MCF 10A (cell line): Measurements from ENCODE around the gene TRERF1. TPM values are rescaled to one million over a fixed set of nuclear protein-coding genes. Genes with fewer than 3 reads are reported as not detected.

ENCODE experiments used
- BruUV-seq: library from RNA; stranded (reverse); fragments of 400-500 nt; replicated peaks from 2 replicates; lab custom pipeline; 2021; lab: Mats Ljungman, UMichigan
- CTCF ChIA-PET: fragments of 300-600 bp; sonication (Branson Sonifier 250); formaldehyde crosslinking; extraction: SDS; loops from one replicate; lab custom pipeline; 2021; ENCODE audit warnings: antibody characterized with exemption, inconsistent platforms; lab: Yijun Ruan, JAX
- POLR2A ChIA-PET: fragments of 300-600, 350-650 bp; sonication (Branson Sonifier 250); formaldehyde crosslinking; extraction: SDS; loops from one replicate; lab custom pipeline; 2020; ENCODE audit warnings: antibody characterized with exemption, inconsistent platforms; lab: Yijun Ruan, JAX
- DNase-seq: peaks from one replicate; pipeline ENCODE4 v3.0.0-alpha.2; 2018; ENCODE audit not compliant: unreplicated experiment
- H3K27ac Mint-ChIP-seq: one replicate; pipeline ENCODE4 v1.8.0; 2022; ENCODE audit warnings: mild to moderate bottlenecking, low read depth, mixed read lengths; ENCODE audit not compliant: unreplicated experiment
- H3K27me3 Mint-ChIP-seq: one replicate; pipeline ENCODE4 v1.8.0; 2022; ENCODE audit warnings: mixed read lengths; ENCODE audit not compliant: insufficient read depth, unreplicated experiment
- H3K36me3 Mint-ChIP-seq: one replicate; pipeline ENCODE4 v1.8.0; 2022; ENCODE audit warnings: mild to moderate bottlenecking, moderate library complexity, mixed read lengths; ENCODE audit not compliant: insufficient read depth, unreplicated experiment
- H3K4me1 Mint-ChIP-seq: one replicate; pipeline ENCODE4 v1.8.0; 2022; ENCODE audit warnings: mixed read lengths; ENCODE audit not compliant: insufficient read depth, unreplicated experiment
- H3K4me3 Mint-ChIP-seq: one replicate; pipeline ENCODE4 v1.8.0; 2022; ENCODE audit warnings: mild to moderate bottlenecking, moderate library complexity, mixed read lengths; ENCODE audit not compliant: unreplicated experiment
- H3K9me3 Mint-ChIP-seq: one replicate; pipeline ENCODE4 v1.8.0; 2022; ENCODE audit warnings: mixed read lengths; ENCODE audit not compliant: unreplicated experiment
- CTCF ChIP-seq: fragments of 200-600 bp; IDR thresholded peaks from one replicate; pipeline ENCODE4 v1.8.0; 2022; ENCODE audit warnings: antibody characterized with exemption, mild to moderate bottlenecking; ENCODE audit not compliant: unreplicated experiment
- intact Hi-C: fragments of 100-400 bp; cut with micrococcal nuclease; formaldehyde crosslinking; loops from 2 replicates; pipeline ENCODE4 v1.14.1; 2022
- total RNA-seq: library from RNA; stranded (reverse); gene quantifications from 2 replicates; pipeline ENCODE4 v1.2.3, GENCODE V29; 2022

Gene TRERF1
- total RNA-seq, 1 experiment from 2014 or later, result 9.4 TPM

GRCh38 chr6:42440027-42440426 is 11.7 kb downstream of the TRERF1 start:
- TF ChIP-seq CTCF, result no peak
- H3K9me3 Mint-ChIP-seq, result no peaks in the 10 kb centered on the region
- no peaks in the 10 kb centered on the region for H3K27me3 Mint-ChIP-seq
- ChIA-PET CTCF (interaction anchor here (0.7 to 3.1 kb wide), 5 partner anchors 10 to 180 kb away, joined by 3 to 21 read pairs (median 4); no protein-coding TSS in a partner anchor), POLR2A (interaction anchor here (1.0 kb wide), 1 partner anchor 10 kb away, joined by 3 read pairs; no protein-coding TSS in a partner anchor)
- H3K4me3 Mint-ChIP-seq, result no peak overlapping the region
- intact Hi-C loops, result no loop called here
- peaks cover 10% of the 10 kb centered on the region for H3K36me3 Mint-ChIP-seq
- peaks cover 5% of the 10 kb centered on the region for H3K4me1 Mint-ChIP-seq
- DNase-seq, result no peak
- H3K27ac Mint-ChIP-seq, result no peak overlapping the region
- BruUV-seq, result no TSS peak

- intact Hi-C loops, result no loop called here
- Mint-ChIP-seq H3K4me3 (no peak overlapping the region), H3K36me3 (peaks cover 32% of the 10 kb centered on the region), H3K27ac (no peak overlapping the region), H3K9me3 (peaks cover 9% of the 10 kb centered on the region), H3K27me3 (no peaks in the 10 kb centered on the region), H3K4me1 (no peaks in the 10 kb centered on the region)
- no peak for TF ChIP-seq CTCF
- no peak for DNase-seq
- no TSS peak for BruUV-seq
- POLR2A ChIA-PET, result no interaction called here
- CTCF ChIA-PET, result no interaction called here
Measured at GRCh38 chr6:42436825-42437224, 14.9 kb downstream of the TRERF1 start.

- H3K36me3 Mint-ChIP-seq, result peaks cover 35% of the 10 kb centered on the region
- no TSS peak for BruUV-seq
- no peak for DNase-seq
- intact Hi-C loops, result no loop called here
- CTCF ChIA-PET, result no interaction called here
- POLR2A ChIA-PET, result interaction anchor here (0.6 kb wide), 1 partner anchor 28 kb away, joined by 4 read pairs; no protein-coding TSS in a partner anchor
- H3K27me3 Mint-ChIP-seq, result no peaks in the 10 kb centered on the region
- H3K4me1 Mint-ChIP-seq, result peaks cover 6% of the 10 kb centered on the region
- peaks cover 9% of the 10 kb centered on the region for H3K9me3 Mint-ChIP-seq
- no peak overlapping the region for H3K4me3 Mint-ChIP-seq
- TF ChIP-seq CTCF, result no peak
- H3K27ac Mint-ChIP-seq, result no peak overlapping the region
Measured at GRCh38 chr6:42434237-42434636, 17.5 kb downstream of the TRERF1 start.

- Mint-ChIP-seq H3K4me3 (no peak overlapping the region), H3K4me1 (peaks cover 8% of the 10 kb centered on the region), H3K27me3 (no peaks in the 10 kb centered on the region), H3K36me3 (peaks cover 43% of the 10 kb centered on the region), H3K9me3 (peaks cover 9% of the 10 kb centered on the region), H3K27ac (no peak overlapping the region)
- CTCF ChIA-PET, result interaction anchor here (0.5 to 0.7 kb wide), 2 partner anchors 10 to 1340 kb away, joined by 3 read pairs; no protein-coding TSS in a partner anchor
- BruUV-seq, result no TSS peak
- POLR2A ChIA-PET, result no interaction called here
- no peak for TF ChIP-seq CTCF
- intact Hi-C loops, result no loop called here
- DNase-seq, result no peak
Measured at GRCh38 chr6:42433409-42433808, 18.3 kb downstream of the TRERF1 start.
